Measurements from ENCODE around the gene STAT5B.

DNA sequence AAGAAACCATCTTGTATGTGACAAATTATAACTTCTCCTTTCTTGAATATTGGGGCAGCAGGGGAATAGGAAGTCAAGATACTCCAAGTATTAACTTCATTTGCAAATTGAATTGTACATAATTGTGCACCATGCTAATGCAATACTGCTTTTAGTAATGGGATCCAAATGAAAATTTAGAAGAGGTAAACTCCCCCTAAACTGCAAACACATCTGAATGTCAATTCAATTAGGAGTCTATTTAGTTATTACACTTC lies 4.5 kb downstream of the STAT5B start:
- TF ChIP-seq, protein P1, sequence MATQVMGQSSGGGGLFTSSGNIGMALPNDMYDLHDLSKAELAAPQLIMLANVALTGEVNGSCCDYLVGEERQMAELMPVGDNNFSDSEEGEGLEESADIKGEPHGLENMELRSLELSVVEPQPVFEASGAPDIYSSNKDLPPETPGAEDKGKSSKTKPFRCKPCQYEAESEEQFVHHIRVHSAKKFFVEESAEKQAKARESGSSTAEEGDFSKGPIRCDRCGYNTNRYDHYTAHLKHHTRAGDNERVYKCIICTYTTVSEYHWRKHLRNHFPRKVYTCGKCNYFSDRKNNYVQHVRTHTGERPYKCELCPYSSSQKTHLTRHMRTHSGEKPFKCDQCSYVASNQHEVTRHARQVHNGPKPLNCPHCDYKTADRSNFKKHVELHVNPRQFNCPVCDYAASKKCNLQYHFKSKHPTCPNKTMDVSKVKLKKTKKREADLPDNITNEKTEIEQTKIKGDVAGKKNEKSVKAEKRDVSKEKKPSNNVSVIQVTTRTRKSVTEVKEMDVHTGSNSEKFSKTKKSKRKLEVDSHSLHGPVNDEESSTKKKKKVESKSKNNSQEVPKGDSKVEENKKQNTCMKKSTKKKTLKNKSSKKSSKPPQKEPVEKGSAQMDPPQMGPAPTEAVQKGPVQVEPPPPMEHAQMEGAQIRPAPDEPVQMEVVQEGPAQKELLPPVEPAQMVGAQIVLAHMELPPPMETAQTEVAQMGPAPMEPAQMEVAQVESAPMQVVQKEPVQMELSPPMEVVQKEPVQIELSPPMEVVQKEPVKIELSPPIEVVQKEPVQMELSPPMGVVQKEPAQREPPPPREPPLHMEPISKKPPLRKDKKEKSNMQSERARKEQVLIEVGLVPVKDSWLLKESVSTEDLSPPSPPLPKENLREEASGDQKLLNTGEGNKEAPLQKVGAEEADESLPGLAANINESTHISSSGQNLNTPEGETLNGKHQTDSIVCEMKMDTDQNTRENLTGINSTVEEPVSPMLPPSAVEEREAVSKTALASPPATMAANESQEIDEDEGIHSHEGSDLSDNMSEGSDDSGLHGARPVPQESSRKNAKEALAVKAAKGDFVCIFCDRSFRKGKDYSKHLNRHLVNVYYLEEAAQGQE (IDR thresholded peaks at IDR 0.05; ENCODE audit: insufficient read depth in 1 of 2, low read depth in 2 of 2, low read length in 2 of 2), result no peak
- no peak for TF ChIP-seq POLR2AphosphoS5 (IDR thresholded peaks at IDR 0.05; ENCODE audit: low read depth, low read length)
- TF ChIP-seq SIN3A (IDR thresholded peaks at IDR 0.05; ENCODE audit: borderline replicate concordance, insufficient read depth, low read length), result no peak
